ENCODE results near the gene SLC35G3.

- no peak for TF ChIP-seq POLR2A (IDR thresholded peaks at IDR 0.05)
- TF ChIP-seq, protein P1, sequence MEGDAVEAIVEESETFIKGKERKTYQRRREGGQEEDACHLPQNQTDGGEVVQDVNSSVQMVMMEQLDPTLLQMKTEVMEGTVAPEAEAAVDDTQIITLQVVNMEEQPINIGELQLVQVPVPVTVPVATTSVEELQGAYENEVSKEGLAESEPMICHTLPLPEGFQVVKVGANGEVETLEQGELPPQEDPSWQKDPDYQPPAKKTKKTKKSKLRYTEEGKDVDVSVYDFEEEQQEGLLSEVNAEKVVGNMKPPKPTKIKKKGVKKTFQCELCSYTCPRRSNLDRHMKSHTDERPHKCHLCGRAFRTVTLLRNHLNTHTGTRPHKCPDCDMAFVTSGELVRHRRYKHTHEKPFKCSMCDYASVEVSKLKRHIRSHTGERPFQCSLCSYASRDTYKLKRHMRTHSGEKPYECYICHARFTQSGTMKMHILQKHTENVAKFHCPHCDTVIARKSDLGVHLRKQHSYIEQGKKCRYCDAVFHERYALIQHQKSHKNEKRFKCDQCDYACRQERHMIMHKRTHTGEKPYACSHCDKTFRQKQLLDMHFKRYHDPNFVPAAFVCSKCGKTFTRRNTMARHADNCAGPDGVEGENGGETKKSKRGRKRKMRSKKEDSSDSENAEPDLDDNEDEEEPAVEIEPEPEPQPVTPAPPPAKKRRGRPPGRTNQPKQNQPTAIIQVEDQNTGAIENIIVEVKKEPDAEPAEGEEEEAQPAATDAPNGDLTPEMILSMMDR (IDR thresholded peaks at IDR 0.05), result no peak
Measured at GRCh38 chr17:35167666-35168065, 26.5 kb downstream of the SLC35G3 start.
